PC-9 (cell line): ENCODE measurements around the gene WDR20. TPM values are rescaled to one million over a fixed set of nuclear protein-coding genes. Genes with fewer than 3 reads are reported as not detected.

ENCODE experiments used
- BruUV-seq: library from RNA; stranded (reverse); fragments of 400-500 nt; replicated peaks from 2 replicates; lab custom pipeline; 2021; lab: Mats Ljungman, UMichigan
- CTCF ChIA-PET: fragments of 300-600 bp; sonication (Branson Sonifier 250); formaldehyde crosslinking; loops from one replicate; lab custom pipeline; 2022; ENCODE audit warnings: antibody characterized with exemption; lab: Charles Lee
- POLR2A ChIA-PET: fragments of 300-600 bp; sonication (Branson Sonifier 250); formaldehyde crosslinking; loops from one replicate; lab custom pipeline; 2022; ENCODE audit warnings: antibody characterized with exemption; ENCODE audit not compliant: unreplicated experiment; lab: Charles Lee
- DNase-seq, 2 experiments: peaks; one replicate each; pipeline versions ENCODE4 v3.0.0 to v3.0.0-alpha.2; 2015 to 2022; ENCODE audit warnings: mixed read lengths in 1 of 2
- H2AFZ ChIP-seq: fragments of 200-600 bp; sonication (generic); 2 replicates; pipeline ENCODE4 v1.8.1; 2017; ENCODE audit warnings: antibody characterized with exemption
- H3F3A ChIP-seq: fragments of 200-600 bp; sonication (generic); 2 replicates; pipeline ENCODE4 v1.8.1; 2017; ENCODE audit warnings: antibody characterized with exemption, mild to moderate bottlenecking, low read depth; ENCODE audit not compliant: insufficient read depth
- H3K27ac ChIP-seq: fragments of 200-600 bp; sonication (generic); 2 replicates; pipeline ENCODE4 v1.6.1; 2016; ENCODE audit warnings: mixed run types
- H3K27me3 ChIP-seq: fragments of 200-600 bp; sonication (generic); 2 replicates; pipeline ENCODE4 v1.6.1; 2016; ENCODE audit warnings: low read depth, mixed run types; ENCODE audit not compliant: insufficient read depth
- H3K36me3 ChIP-seq: fragments of 200-600 bp; sonication (generic); 2 replicates; pipeline ENCODE4 v1.6.1; 2016; ENCODE audit warnings: low read depth, mixed run types
- H3K4me1 ChIP-seq: fragments of 200-600 bp; sonication (generic); replicated peaks from 2 replicates; pipeline ENCODE4 v1.6.1; 2016; ENCODE audit warnings: mixed run types; ENCODE audit not compliant: insufficient read depth
- H3K4me2 ChIP-seq: fragments of 200-600 bp; sonication (generic); 2 replicates; pipeline ENCODE4 v1.6.1; 2017; ENCODE audit warnings: mixed run types
- H3K4me3 ChIP-seq: fragments of 200-600 bp; sonication (generic); 2 replicates; pipeline ENCODE4 v1.6.1; 2016; ENCODE audit warnings: mixed run types
- H3K79me2 ChIP-seq: fragments of 200-600 bp; sonication (generic); 2 replicates; pipeline ENCODE4 v1.6.1; 2017; ENCODE audit warnings: low read depth, mixed run types
- H3K9me2 ChIP-seq: fragments of 200-600 bp; sonication (generic); 2 replicates; pipeline ENCODE4 v1.8.1; 2017; ENCODE audit warnings: mild to moderate bottlenecking; ENCODE audit not compliant: insufficient read depth
- H3K9me3 ChIP-seq: fragments of 200-600 bp; sonication (generic); 2 replicates; pipeline ENCODE4 v1.8.1; 2016; ENCODE audit warnings: low read depth; ENCODE audit not compliant: insufficient read depth
- H4K20me1 ChIP-seq: fragments of 200-600 bp; sonication (generic); 2 replicates; pipeline ENCODE4 v1.8.1; 2017; ENCODE audit not compliant: insufficient read depth
- CTCF ChIP-seq: fragments of 200-600 bp; sonication (generic); conservative IDR thresholded peaks from 2 replicates; pipeline ENCODE4 v1.6.1; 2017; ENCODE audit warnings: mixed run types, antibody characterized with exemption, mild to moderate bottlenecking, moderate library complexity
- EZH2 ChIP-seq: fragments of 200-600 bp; sonication (generic); IDR thresholded peaks from 2 replicates; pipeline ENCODE4 v1.8.0; 2017; ENCODE audit warnings: antibody characterized with exemption, low read depth
- intact Hi-C: fragments of 100-400 bp; cut with micrococcal nuclease; formaldehyde crosslinking; loops from one replicate; pipeline ENCODE4 v1.10.0; 2022; ENCODE audit not compliant: unreplicated experiment
- total RNA-seq: library from RNA; stranded (reverse); gene quantifications from 2 replicates; pipeline ENCODE4 v1.2.3, GENCODE V29; 2021

Gene WDR20
- total RNA-seq, 1 experiment from 2014 or later, result 93.5 TPM

GRCh38 chr14:102233081-102233480, 93.4 kb downstream of the WDR20 start:
- H3K79me2 ChIP-seq, result no peaks in the 10 kb centered on the region
- no peak for DNase-seq
- no peaks in the 10 kb centered on the region for H3K27me3 ChIP-seq
- ChIA-PET CTCF (no interaction called here), POLR2A (no interaction called here)
- no peak overlapping the region for H3K4me2 ChIP-seq
- TF ChIP-seq EZH2 (no peak), CTCF (no peak)
- H3F3A ChIP-seq, result no peaks in the 10 kb centered on the region; the same call in 1 of the 2 replicates
- H2AFZ ChIP-seq, result no peak overlapping the region
- no peak overlapping the region for H3K4me3 ChIP-seq
- no peaks in the 10 kb centered on the region for H3K9me2 ChIP-seq
- intact Hi-C loops, result loop anchor here (10.0 kb wide), 1 partner anchor 528 kb away; no protein-coding TSS in a partner anchor
- peaks cover 4% of the 10 kb centered on the region for H3K4me1 ChIP-seq
- BruUV-seq, result no TSS peak
- no peaks in the 10 kb centered on the region for H4K20me1 ChIP-seq
- H3K9me3 ChIP-seq, result no peaks in the 10 kb centered on the region
- no peak overlapping the region for H3K27ac ChIP-seq
- H3K36me3 ChIP-seq, result no peaks in the 10 kb centered on the region

- Histone ChIP-seq H3K4me3 (no peak overlapping the region), H3K4me2 (no peak overlapping the region), H3K4me1 (peaks cover 4% of the 10 kb centered on the region), H4K20me1 (no peaks in the 10 kb centered on the region), H3F3A (no peaks in the 10 kb centered on the region; the same call in 1 of the 2 replicates), H3K27ac (no peak overlapping the region), H3K27me3 (no peaks in the 10 kb centered on the region), H3K9me2 (no peaks in the 10 kb centered on the region), H2AFZ (no peak overlapping the region), H3K9me3 (no peaks in the 10 kb centered on the region), H3K36me3 (no peaks in the 10 kb centered on the region), H3K79me2 (no peaks in the 10 kb centered on the region)
- no peak for TF ChIP-seq EZH2
- no peak for TF ChIP-seq CTCF
- CTCF ChIA-PET, result no interaction called here
- BruUV-seq, result no TSS peak
- POLR2A ChIA-PET, result no interaction called here
- no peak for DNase-seq
- intact Hi-C loops, result loop anchor here (1.0 to 10.0 kb wide), 4 partner anchors 46 to 530 kb away; no protein-coding TSS in a partner anchor
Measured at GRCh38 chr14:102234331-102235264, 94.9 kb downstream of the WDR20 start.

GRCh38 chr14:102235275-102235897, 95.7 kb downstream of the WDR20 start:
- CTCF ChIA-PET, result no interaction called here

More at GRCh38 chr14:102235275-102235897, 95.7 kb downstream of the WDR20 start:
- no peaks in the 10 kb centered on the region; the same call in 1 of the 2 replicates for H3F3A ChIP-seq
- no peaks in the 10 kb centered on the region for H3K27me3 ChIP-seq
- peak; percentile 76 to 92 for DNase-seq
- no peaks in the 10 kb centered on the region for H3K36me3 ChIP-seq
- no peak overlapping the region for H3K4me3 ChIP-seq
- intact Hi-C loops, result loop anchor here (1.0 to 10.0 kb wide), 4 partner anchors 45 to 531 kb away; no protein-coding TSS in a partner anchor
- H3K9me2 ChIP-seq, result no peaks in the 10 kb centered on the region
- POLR2A ChIA-PET, result no interaction called here
- H4K20me1 ChIP-seq, result no peaks in the 10 kb centered on the region
- H3K79me2 ChIP-seq, result no peaks in the 10 kb centered on the region
- no peak for TF ChIP-seq EZH2
- TF ChIP-seq CTCF, result peak; percentile 99
- BruUV-seq, result TSS peak; percentile 30
- H3K27ac ChIP-seq, result peak overlapping the region; percentile 7; the same call in 1 of the 2 replicates
- H3K9me3 ChIP-seq, result no peaks in the 10 kb centered on the region
- H2AFZ ChIP-seq, result no peak overlapping the region
- peaks cover 4% of the 10 kb centered on the region for H3K4me1 ChIP-seq
- H3K4me2 ChIP-seq, result 0 out of 2 replicates have a peak overlapping the region, but pooled peaks have one; percentile 5
